AG04449 (cell line): Measurements from ENCODE around the gene TMTC2.

ENCODE experiments used
- CTCF ChIA-PET: fragments of 350-600 bp; formaldehyde crosslinking; extraction: SDS; loops from one replicate; lab custom pipeline; 2021; ENCODE audit warnings: antibody characterized with exemption; lab: Yijun Ruan, JAX
- POLR2A ChIA-PET: fragments of 400-600, 350-600 bp; formaldehyde crosslinking; extraction: SDS; loops from one replicate; lab custom pipeline; 2020; ENCODE audit warnings: antibody characterized with exemption, inconsistent platforms; lab: Yijun Ruan, JAX
- DNase-seq: peaks from one replicate; pipeline ENCODE4 v3.0.0-alpha.2; 2010; ENCODE audit warnings: low read depth, low spot score
- H3K4me3 ChIP-seq: 2 replicates; pipeline ENCODE4 v1.5.1; 2011; ENCODE audit warnings: low read depth, mild to moderate bottlenecking, control low read depth, low read length
- CTCF ChIP-seq: IDR thresholded peaks from one replicate; pipeline ENCODE4 v1.5.1; 2011; ENCODE audit warnings: mild to moderate bottlenecking, moderate library complexity, low read length, control low read depth, inconsistent platforms; ENCODE audit not compliant: insufficient read depth; ENCODE audit errors: missing control alignments

The TMTC2 gene

GRCh38 chr12:82686168-82687020 is at the start of gene TMTC2:
TMTC2 (plus strand) TSS chr12:82686906.
- POLR2A ChIA-PET = no interaction called here
- peak within 1 kb of the TSS; percentile 95 for H3K4me3 ChIP-seq
- TF ChIP-seq CTCF = no peak
- CTCF ChIA-PET = interaction anchor here (0.9 to 3.8 kb wide), 17 partner anchors 10 to 1836 kb away, joined by 3 to 39 read pairs (median 5); partner anchors contain the start of genes CCDC59 and METTL25
- peak; percentile 17 for DNase-seq

- ChIA-PET POLR2A (no interaction called here), CTCF (no interaction called here)
- H3K4me3 ChIP-seq = no peak overlapping the region
- no peak for TF ChIP-seq CTCF
- no peak for DNase-seq
Observed at GRCh38 chr12:82638324-82638723, 48.4 kb upstream of the TMTC2 start.

GRCh38 chr12:82644896-82645295 is 41.8 kb upstream of the TMTC2 start:
- CTCF ChIA-PET = no interaction called here
- POLR2A ChIA-PET = no interaction called here
- TF ChIP-seq CTCF = no peak
- DNase-seq = no peak
- H3K4me3 ChIP-seq = no peak overlapping the region

- ChIA-PET POLR2A (no interaction called here), CTCF (no interaction called here)
Observed at GRCh38 chr12:82645414-82645813, 41.3 kb upstream of the TMTC2 start.

GRCh38 chr12:82647853-82648252 is 38.9 kb upstream of the TMTC2 start:
- CTCF ChIA-PET = no interaction called here
- no peak for DNase-seq
- POLR2A ChIA-PET = no interaction called here
- H3K4me3 ChIP-seq = no peak overlapping the region
- TF ChIP-seq CTCF = no peak

More at GRCh38 chr12:82645414-82645813, 41.3 kb upstream of the TMTC2 start:
- no peak overlapping the region for H3K4me3 ChIP-seq
- no peak for DNase-seq
- TF ChIP-seq CTCF = no peak

- POLR2A ChIA-PET = no interaction called here
- no peak for TF ChIP-seq CTCF
- CTCF ChIA-PET = no interaction called here
- H3K4me3 ChIP-seq = no peak overlapping the region
- no peak for DNase-seq
Observed at GRCh38 chr12:82648259-82648909, 38.3 kb upstream of the TMTC2 start.
